Measurements from ENCODE around the gene LY6G5B.

DNA sequence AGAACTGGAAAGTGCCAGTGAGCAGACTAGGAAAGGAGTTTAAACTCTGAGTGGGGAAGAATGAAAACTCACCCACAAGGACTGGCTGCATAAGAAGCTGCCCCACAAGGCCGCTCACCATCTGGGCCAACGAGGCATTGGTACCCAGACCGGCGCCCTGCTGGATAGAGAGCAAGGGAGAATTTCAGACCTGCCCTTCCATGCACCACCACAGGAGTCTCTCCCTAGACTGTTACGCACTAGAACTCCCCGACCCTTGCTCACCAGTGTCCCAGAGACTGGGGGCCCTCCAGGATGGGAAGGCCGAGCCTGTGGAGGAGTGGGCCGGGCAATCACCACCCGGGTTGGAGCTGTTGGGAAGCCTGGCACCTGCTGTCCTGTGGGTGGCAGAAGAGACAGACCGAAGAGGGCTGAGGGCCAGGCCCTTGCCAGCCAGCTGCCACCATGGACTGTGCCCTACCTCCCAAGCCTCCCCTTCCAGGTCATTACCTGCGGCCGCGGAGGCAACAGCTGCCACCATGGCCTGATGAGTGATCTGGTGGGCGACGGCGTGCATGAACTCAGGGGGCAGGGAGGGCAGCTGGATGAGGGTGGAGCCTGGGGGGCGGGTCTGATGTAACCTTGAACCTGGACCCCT, 25.8 kb upstream of the LY6G5B start:
- TF ChIP-seq, protein P1, sequence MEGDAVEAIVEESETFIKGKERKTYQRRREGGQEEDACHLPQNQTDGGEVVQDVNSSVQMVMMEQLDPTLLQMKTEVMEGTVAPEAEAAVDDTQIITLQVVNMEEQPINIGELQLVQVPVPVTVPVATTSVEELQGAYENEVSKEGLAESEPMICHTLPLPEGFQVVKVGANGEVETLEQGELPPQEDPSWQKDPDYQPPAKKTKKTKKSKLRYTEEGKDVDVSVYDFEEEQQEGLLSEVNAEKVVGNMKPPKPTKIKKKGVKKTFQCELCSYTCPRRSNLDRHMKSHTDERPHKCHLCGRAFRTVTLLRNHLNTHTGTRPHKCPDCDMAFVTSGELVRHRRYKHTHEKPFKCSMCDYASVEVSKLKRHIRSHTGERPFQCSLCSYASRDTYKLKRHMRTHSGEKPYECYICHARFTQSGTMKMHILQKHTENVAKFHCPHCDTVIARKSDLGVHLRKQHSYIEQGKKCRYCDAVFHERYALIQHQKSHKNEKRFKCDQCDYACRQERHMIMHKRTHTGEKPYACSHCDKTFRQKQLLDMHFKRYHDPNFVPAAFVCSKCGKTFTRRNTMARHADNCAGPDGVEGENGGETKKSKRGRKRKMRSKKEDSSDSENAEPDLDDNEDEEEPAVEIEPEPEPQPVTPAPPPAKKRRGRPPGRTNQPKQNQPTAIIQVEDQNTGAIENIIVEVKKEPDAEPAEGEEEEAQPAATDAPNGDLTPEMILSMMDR (IDR thresholded peaks at IDR 0.05) = no peak
- TF ChIP-seq POLR2A (IDR thresholded peaks at IDR 0.05) (no peak), POLR2AphosphoS5 (IDR thresholded peaks at IDR 0.05) (no peak)
